CD4-positive, alpha-beta T cell treated with Interleukin-2 at 100 ng/mL for 4 hours (primary cell): Measurements from ENCODE around the gene DNAJC16.
"Not testable (repeated sequence)": the region's sequence is repeated elsewhere in the genome, so short reads cannot be mapped to it uniquely, and the experiment has no call there.

Experiments used
- DNase-seq: peaks from one replicate; pipeline ENCODE4 v3.0.0-alpha.2; 2020; ENCODE audit warnings: low spot score

DNAJC16 gene

DNA sequence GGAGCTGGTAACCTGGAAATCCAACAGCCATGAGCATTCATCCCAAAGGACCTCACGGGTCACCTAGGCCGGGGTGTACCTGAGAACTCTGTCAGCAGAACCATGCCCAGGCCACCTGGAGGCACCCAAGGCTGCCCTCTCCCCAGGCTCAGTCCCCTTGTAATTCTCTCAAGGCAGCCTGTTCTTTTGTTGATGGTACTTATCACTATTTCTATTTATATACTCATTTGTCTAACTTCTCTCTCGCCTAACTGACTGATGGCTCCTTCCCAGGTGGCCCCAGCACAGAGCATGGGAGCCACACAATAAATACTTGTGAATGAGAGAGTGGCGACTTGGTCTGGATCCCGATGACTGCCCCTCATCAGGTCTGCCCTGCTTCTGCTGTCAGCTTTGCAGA lies 19.4 kb upstream of the DNAJC16 start:
- no peak for DNase-seq

GRCh38 chr1:15508700-15509487 lies 17.8 kb upstream of the DNAJC16 start:
- no peak for DNase-seq

GRCh38 chr1:15509586-15509985 lies 17.1 kb upstream of the DNAJC16 start:
- DNase-seq = no peak

- DNase-seq = no peak
Observed at GRCh38 chr1:15510611-15511405, 15.8 kb upstream of the DNAJC16 start.

DNA sequence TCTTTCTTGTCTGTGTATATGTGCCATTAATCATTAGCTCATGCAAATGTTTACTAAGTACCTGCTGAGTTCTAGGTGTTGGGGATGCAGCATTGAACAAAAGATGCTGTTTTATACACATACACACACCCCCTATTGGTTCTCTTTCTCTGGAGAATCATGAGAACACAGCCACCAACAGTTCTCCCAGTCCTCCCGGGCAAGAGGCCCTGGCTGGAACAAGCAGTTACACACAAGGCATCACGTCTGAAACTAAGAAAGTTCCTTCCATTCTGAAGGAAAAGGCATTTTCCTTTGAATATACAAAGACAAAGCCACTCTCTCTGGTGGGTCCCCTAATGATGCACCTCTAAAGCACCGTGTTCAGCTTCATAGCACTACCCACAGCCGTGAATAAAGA lies 13.5 kb upstream of the DNAJC16 start:
- DNase-seq = no peak

GRCh38 chr1:15513919-15514318 lies 12.7 kb upstream of the DNAJC16 start:
- DNase-seq = no peak

DNA sequence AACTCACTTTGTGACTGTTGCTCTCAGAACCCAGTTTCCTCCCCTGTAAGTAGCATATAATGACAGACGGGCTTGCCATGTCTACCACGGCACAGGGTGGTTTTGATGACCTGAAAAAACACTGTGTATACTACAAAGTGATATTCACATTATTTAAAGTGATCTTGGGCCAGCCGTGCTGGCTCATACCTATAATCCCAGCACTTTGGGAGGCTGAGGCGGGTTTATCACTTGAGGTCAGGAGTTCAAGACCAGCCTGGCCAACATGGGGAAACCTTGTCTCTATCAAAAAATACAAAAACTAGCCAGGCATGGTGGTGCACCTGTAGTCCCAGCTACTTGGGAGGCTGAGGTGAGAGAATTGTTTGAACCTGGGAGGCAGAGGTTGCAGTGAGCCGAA lies 12.1 kb upstream of the DNAJC16 start:
- DNase-seq = not testable (repeated sequence)

- peak; percentile 41 for DNase-seq
Observed at GRCh38 chr1:15515022-15515663, 11.5 kb upstream of the DNAJC16 start.

DNA sequence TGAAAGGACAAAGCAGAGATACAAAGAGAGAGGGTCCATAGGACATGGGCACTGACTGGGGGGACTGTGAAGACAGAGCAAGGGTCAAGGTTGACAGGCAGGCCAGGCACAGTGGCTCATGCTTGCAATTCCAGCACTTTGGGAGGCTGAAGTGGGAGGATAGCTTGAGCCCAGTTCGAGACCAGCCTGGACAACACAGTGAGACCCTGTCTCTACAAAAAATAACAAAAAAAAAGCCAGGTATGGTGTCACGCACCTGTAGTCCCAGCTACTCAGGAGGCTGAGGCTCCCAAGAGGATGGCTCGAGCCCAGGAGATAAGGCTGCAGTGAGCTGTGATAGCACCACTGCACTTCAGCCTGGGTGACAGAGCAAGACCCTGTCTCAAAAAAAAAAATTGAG lies 7.0 kb upstream of the DNAJC16 start:
- no peak for DNase-seq

GRCh38 chr1:15521206-15521906 lies 5.3 kb upstream of the DNAJC16 start:
- DNase-seq = not testable (repeated sequence)

DNA sequence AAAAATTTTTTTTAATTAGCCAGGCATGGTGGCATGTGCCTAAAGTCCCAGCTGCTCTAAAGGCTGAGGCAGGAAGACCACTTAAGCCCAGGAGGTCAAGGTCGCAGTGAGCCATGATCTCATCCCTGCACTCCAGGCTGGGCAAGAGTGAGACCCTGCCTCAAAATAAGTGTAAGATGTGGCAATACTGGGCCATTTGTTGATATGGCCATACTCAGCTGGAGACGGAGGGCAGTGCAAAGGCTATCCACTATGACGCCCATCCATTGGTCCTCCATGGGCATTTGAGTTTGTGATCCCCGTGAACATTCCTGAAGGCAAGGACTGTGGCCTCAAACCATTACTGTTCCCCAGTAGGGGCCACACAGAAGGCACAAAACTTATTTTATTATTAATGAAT lies 4.1 kb upstream of the DNAJC16 start:
- no peak for DNase-seq

- no peak for DNase-seq
Observed at GRCh38 chr1:15523104-15524020, 3.3 kb upstream of the DNAJC16 start.

GRCh38 chr1:15524021-15524282 lies 2.7 kb upstream of the DNAJC16 start, which contains the start of gene CASP9:
Gene CASP9 (minus strand): TSS chr1:15524215. CDS start chr1:15524200, 15 bp downstream.
- DNase-seq = no peak

DNA sequence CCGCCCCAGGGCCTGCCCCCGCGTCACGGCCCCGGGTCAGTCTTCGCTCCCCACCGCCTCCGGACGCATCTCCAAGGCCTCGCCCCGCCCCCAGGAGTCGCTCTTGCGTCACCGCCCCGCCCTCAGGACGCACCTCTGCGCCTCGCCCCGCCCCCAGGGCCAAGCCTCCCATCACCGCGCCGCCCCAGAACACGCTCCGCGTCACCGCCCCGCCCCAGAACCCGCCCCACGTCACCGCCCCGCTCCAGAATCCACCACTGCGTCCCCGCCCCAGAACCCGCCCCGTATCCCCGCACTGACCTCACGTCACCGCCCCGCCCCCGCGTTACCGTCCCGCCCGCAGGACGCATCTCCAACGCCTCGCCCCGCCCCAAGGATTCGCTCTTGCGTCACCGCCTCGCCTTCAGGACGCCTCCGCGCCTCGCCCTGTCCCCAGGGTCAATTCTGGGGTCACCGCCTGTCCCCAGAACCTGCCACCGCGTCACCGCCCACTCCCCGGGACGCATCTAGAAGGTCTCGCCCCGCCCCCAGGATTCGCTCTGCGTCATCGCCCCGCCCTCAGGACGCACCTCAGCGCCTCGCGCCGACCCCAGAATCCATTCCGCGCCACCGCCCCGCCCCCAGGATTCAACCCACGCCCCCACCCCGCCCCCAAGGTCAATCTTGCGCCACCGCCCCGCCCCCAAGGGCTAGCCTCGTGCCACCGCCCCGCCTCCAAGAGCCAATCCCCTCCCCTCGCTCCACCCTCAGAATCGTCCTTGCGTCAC lies 2.2 kb upstream of the DNAJC16 start:
- peak; percentile 99 for DNase-seq

DNA sequence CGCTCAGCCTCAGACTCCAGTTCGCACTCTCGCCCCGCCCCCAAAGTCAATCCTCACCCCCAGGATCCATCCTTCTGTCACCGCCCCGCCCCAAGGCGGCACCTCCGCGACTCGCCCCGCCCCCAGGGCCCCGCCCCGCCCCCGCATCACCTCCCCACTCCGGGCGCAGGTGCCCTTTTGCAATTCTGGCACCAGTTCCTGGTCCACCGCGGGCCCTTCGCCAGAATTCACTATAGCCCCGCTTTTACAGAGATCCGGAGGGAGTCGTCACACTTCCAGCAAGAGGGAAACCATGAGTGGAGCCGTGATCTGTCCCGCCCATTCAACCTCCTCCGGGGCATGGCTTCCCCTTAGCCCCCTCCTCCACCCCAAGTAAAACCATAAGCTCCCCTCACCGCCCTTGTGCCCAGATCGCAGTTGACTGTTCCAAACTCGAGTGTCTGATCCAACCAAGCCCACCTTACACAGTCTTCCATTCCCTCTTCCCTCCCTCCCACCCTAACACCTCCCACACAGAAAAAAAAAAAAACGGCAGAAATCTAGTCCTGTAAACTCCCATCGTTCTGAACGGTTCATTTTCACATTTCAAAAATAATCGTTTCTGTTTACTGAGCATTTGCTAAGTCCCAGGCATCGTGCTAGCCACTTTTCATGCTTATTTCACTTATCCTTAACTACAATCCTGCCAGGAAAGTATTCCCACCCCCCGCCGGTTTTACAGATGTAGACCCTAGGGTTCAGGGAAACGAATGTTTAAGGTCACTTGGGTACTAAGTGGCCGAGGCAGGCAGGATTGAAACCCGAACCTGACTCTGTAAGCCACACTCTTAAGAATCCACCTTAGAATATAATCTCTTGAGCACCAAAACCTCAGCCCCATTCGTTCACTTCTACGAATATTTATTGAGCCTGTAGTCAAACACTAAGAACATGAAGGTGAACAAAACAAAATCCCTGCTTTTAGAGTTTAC lies 1.3 kb upstream of the DNAJC16 start:
- peak; percentile 2 for DNase-seq

DNA sequence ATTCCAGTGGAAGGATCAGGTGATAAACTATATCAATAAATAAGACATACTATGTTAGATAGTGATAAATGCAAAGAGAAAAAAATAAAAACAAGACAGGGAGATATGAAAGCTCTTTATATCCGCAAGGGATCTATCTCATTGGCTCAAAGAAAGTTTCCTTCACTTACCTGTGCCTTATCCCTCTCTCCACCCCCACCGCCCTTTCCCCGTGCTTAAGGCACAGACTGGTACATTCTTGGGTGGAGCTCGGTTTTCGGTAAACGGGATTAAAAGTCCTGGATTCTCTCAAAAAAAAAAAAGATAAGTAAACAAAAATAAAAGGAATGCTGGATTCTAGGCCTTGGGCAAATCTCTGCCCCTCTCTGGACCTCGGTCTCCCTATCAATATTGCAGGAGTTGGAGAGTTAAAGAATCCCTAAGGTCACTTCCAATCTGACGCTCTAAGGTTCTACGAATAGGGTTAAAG lies 593 bp upstream of the DNAJC16 start:
- no peak for DNase-seq

DNA sequence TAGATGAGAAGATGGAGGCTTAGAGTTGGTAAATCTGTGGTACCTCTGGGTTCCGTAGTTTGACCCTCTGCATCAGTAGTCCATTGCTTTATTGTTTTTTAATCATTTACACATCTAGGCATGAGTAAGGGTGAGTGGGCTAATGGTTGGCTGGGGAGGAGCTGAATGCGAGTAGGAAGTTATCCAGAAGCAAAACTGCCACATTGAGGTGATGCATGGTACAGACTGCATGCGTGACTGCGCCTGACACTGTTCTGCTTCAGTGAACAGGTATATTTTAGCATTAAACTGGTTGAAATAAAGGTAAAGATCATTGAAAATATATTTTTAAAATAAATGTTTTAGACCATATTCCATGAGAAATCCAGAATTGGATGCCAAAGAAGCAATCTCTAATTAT lies 4.4 kb downstream of the DNAJC16 start:
- DNase-seq = no peak

DNA sequence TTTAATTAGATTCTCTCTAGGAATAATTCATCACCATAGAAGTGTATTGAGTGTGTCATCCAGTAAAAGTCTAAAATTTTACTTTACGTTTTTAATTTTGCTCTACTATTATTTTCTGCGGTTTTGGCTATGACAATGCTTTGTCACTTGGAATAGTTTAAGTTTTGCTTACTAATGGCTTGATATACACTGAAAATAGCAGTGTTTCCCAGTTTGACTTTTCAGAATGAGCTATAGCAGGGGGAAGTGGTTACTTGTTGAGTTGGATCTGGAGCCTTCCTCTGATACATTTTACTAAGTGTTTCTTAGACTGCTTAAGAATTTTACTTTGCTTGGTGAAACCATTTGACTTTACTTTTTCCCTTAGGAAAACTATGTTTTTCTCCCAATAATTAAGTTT lies 5.0 kb downstream of the DNAJC16 start:
- no peak for DNase-seq

DNA sequence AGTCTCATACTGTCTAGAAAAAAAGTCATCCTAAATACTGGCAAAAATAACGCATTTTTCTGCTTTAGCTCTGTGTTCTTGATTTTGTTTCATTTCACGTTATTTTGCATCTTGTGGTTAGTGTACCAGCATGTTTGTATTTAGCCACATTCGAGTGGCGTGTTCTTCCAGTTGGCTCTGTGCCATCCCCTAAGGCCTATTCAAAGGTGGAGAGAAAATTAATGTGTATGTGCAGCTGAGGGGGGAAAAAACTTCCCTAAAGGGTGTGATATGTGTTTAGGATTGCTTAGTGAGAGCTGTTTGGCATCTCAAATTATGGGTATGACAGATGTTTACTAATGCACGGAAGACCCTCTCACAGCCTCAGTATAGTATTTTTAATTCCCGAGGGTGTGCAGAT lies 12.1 kb downstream of the DNAJC16 start:
- DNase-seq = no peak
